H1 (cell line): ENCODE measurements around the gene ITPR1.
"Not testable (repeated sequence)": the region's sequence is repeated elsewhere in the genome, so short reads cannot be mapped to it uniquely, and the experiment has no call there.

Experiments used
- SP1 ChIP-seq: IDR thresholded peaks from 2 replicates; pipeline ENCODE4 v1.6.1; 2011; ENCODE audit warnings: low read depth, low read length
- TAF1 ChIP-seq: IDR thresholded peaks from 2 replicates; pipeline ENCODE4 v1.6.1; 2011; ENCODE audit warnings: mild to moderate bottlenecking, low read depth, low read length
- TF ChIP-seq, protein P1 (sequence below), 3 experiments: IDR thresholded peaks; 1 replicate in 2 of 3; 2 replicates in 1 of 3; pipeline versions ENCODE4 v1.5.1 to v1.6.1; 2011; ENCODE audit warnings: low read length in 3 of 3, mild to moderate bottlenecking in 3 of 3, inconsistent platforms in 2 of 3, low read depth in 1 of 3, moderate library complexity in 1 of 3; ENCODE audit not compliant: insufficient read depth in 1 of 3; ENCODE audit errors: control extremely low read depth in 1 of 3

GRCh38 chr3:4598232-4598631 lies 105.1 kb downstream of the ITPR1 start:
- not testable (repeated sequence) for TF ChIP-seq TAF1, SP1
- TF ChIP-seq, protein P1, sequence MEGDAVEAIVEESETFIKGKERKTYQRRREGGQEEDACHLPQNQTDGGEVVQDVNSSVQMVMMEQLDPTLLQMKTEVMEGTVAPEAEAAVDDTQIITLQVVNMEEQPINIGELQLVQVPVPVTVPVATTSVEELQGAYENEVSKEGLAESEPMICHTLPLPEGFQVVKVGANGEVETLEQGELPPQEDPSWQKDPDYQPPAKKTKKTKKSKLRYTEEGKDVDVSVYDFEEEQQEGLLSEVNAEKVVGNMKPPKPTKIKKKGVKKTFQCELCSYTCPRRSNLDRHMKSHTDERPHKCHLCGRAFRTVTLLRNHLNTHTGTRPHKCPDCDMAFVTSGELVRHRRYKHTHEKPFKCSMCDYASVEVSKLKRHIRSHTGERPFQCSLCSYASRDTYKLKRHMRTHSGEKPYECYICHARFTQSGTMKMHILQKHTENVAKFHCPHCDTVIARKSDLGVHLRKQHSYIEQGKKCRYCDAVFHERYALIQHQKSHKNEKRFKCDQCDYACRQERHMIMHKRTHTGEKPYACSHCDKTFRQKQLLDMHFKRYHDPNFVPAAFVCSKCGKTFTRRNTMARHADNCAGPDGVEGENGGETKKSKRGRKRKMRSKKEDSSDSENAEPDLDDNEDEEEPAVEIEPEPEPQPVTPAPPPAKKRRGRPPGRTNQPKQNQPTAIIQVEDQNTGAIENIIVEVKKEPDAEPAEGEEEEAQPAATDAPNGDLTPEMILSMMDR (IDR thresholded peaks at IDR 0.05; ENCODE audit: control extremely low read depth in 1 of 3, insufficient read depth in 1 of 3, low read depth in 1 of 3, low read length in 3 of 3): not testable (repeated sequence)
